ENCODE results near the gene TCIRG1.
"Not testable (repeated sequence)": the region's sequence is repeated elsewhere in the genome, so short reads cannot be mapped to it uniquely, and the experiment has no call there.

The TCIRG1 gene

GRCh38 chr11:68038718-68039525 lies at the start of gene TCIRG1:
Gene TCIRG1 (plus strand): TSS chr11:68039025. CDS start chr11:68041272, 2,247 bp downstream.
- DNase-seq (ENCODE audit: low read depth, low spot score): peak; percentile 15

GRCh38 chr11:67990546-67991346 lies 48.1 kb upstream of the TCIRG1 start:
- not testable (repeated sequence) for DNase-seq (ENCODE audit: low read depth, low spot score)

GRCh38 chr11:67991347-67992121 lies 47.3 kb upstream of the TCIRG1 start:
- not testable (repeated sequence) for DNase-seq (ENCODE audit: low read depth, low spot score)

DNA sequence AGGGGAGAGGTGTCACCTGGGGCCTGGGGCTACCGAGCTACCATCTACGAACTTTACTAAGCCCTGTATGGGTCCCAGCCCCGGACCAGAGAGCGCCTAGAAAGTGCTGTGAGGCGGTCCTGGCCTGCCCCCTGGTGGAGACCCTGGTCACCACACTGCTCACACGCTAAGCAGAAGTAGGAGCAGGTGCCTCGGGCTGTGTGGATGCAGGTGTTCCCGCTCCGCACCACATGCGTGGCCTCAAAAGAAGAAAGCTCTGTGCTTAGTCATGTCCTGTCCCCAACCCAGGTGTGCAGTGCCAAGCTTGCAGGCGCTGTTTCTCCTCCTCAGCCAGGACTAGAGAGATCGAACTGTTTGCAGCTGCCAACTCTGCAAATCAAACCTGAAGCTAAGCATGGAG lies 45.0 kb upstream of the TCIRG1 start:
- DNase-seq (ENCODE audit: low read depth, low spot score): not testable (repeated sequence)

DNA sequence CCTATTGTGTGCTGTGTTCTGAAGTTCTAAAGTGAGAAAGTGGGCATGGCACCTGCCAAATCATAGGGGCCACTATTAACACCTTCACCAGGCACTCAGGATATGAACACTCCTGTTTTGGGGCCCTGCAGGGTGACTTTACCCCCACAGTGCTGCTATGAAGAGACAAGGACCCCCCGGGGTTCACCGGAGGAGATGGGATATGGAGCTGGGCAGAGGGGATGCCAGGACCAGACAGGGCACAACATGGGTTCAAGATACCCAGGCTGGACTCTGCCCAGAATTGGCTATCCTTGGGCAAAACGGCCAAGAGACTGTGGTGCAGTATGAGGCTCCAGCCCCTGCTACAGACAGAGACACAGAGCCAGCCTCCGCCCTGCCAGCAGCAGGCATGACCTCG lies 44.4 kb upstream of the TCIRG1 start:
- not testable (repeated sequence) for DNase-seq (ENCODE audit: low read depth, low spot score)

- DNase-seq (ENCODE audit: low read depth, low spot score): not testable (repeated sequence)
Observed at GRCh38 chr11:67995129-67995528, 43.7 kb upstream of the TCIRG1 start.

GRCh38 chr11:67995579-67995978 lies 43.2 kb upstream of the TCIRG1 start:
- not testable (repeated sequence) for DNase-seq (ENCODE audit: low read depth, low spot score)

DNA sequence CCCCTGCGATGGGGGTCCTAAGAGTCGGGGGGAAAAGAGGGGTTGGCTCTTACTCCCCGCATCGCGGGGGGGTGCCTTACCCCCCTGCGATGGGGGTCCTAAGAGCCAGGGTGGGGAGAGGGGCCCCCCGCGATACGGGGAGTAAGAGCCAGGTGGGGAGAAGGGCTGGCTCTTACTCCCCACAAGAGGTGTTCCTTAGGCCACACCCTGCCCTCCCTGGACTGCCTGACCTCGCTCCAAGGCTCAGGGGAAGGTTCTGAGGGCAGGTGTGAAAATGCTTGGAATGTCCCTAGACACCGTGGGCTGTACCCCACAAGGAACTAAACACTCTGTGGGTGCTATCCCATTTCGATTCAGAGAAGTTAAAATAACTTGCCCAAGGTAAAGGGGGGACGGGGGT lies 42.8 kb upstream of the TCIRG1 start:
- no peak for DNase-seq (ENCODE audit: low read depth, low spot score)

GRCh38 chr11:67996622-67997474 lies 42.0 kb upstream of the TCIRG1 start:
- DNase-seq (ENCODE audit: low read depth, low spot score): no peak

- DNase-seq (ENCODE audit: low read depth, low spot score): no peak
Observed at GRCh38 chr11:67997475-67997921, 41.3 kb upstream of the TCIRG1 start.

GRCh38 chr11:67998150-67999045 lies 40.4 kb upstream of the TCIRG1 start:
- no peak for DNase-seq (ENCODE audit: low read depth, low spot score)

DNA sequence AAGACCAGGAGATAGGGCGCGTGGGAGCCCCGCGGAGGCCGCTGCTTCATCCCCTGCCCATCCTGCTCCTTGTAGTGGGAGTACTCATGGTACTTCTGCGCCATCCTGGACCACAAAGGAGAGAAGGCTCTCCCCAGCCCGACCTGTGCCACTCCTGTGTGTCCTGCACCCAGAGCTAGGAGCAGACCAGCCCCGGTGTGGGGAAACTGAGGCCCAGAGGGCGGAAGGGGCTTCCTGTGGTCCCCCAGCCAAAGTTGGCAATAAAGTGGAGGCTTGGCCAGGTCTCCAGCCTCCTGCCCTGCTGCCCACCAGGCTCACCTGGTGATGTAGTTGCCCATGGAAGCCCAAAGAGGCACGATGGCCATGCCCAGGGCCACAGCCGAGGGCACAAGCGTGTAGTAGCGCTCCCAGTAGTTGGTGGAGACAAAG lies 39.6 kb upstream of the TCIRG1 start:
- DNase-seq (ENCODE audit: low read depth, low spot score): no peak

DNA sequence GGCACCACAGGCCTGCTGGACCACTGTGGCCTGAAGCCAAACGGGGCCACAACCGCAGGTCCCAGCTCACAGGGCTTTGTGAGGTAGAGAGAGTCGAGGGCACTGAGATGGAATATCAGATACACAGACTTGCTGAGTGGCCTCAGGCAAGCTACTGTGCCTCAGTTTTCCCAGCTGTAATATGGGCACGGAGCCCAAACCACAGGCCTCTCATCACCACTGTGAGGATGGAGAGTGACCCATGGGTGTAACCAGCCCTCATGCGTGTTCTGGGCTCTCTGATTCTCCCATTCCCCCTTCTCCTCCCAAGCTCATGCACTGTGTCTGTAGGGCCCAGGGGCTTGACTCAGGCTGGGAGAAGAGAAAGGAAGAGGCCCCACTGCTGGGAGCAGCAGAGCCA lies 39.1 kb upstream of the TCIRG1 start:
- no peak for DNase-seq (ENCODE audit: low read depth, low spot score)

DNA sequence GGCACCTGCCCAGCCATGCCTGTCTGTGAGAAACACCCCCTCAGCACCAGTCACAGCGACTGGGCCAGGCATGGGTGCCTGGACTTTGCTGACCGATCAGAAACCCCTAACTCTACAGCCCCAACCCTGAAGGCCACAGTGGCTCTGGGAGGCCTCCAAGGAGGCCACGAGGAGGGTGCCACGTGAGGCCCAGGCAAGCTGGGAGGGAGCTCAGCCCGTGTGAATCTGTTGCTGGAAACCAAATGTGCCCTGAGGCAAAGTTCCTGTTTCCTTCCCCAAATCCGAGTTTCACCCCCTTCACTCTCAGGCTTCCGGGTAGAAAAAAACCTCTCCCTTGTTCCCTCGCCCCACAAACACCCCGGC lies 36.3 kb upstream of the TCIRG1 start:
- no peak for DNase-seq (ENCODE audit: low read depth, low spot score)

GRCh38 chr11:68002938-68003845 lies 35.6 kb upstream of the TCIRG1 start:
- DNase-seq (ENCODE audit: low read depth, low spot score): no peak

GRCh38 chr11:68003846-68004550 lies 34.8 kb upstream of the TCIRG1 start, which contains the start of gene UNC93B1:
Gene UNC93B1 (minus strand): TSS chr11:68004097. CDS start chr11:68004043, 54 bp downstream.
- peak; percentile 49 for DNase-seq (ENCODE audit: low read depth, low spot score)

GRCh38 chr11:68004551-68005335 lies 34.1 kb upstream of the TCIRG1 start:
- DNase-seq (ENCODE audit: low read depth, low spot score): no peak
